PFSK-1 (cell line): ENCODE results near the gene TMEM273.

Experiments
- POLR2AphosphoS5 ChIP-seq: IDR thresholded peaks from 2 replicates; pipeline ENCODE4 v1.6.1; 2012; ENCODE audit warnings: low read depth, mild to moderate bottlenecking, control low read depth, low read length, moderate library complexity
- TAF1 ChIP-seq: IDR thresholded peaks from 2 replicates; pipeline ENCODE4 v1.6.1; 2012; ENCODE audit warnings: low read length, control low read depth, borderline replicate concordance; ENCODE audit not compliant: insufficient read depth

GRCh38 chr10:49117376-49118070 lies 70.7 kb downstream of the TMEM273 start:
- TF ChIP-seq POLR2AphosphoS5 (no peak), TAF1 (no peak)
